HepG2 (cell line): ENCODE data around the gene B4GALT5. TPM values are rescaled to one million over a fixed set of nuclear protein-coding genes. Genes with fewer than 3 reads are reported as not detected.

ENCODE experiments used
- GLMP ChIP-seq: sonication (generic); formaldehyde crosslinking; IDR thresholded peaks from 2 replicates; pipeline ENCODE4 v1.9.0; 2021; ENCODE audit warnings: missing genetic modification reagents, mild to moderate bottlenecking, borderline replicate concordance
- HOXA3 ChIP-seq: sonication (generic); formaldehyde crosslinking; IDR thresholded peaks from 2 replicates; pipeline ENCODE4 v1.5.0; 2020; ENCODE audit warnings: missing genetic modification reagents
- KLF16 ChIP-seq, 2 experiments: sonication (generic) in 1 of 2; formaldehyde crosslinking in 1 of 2; IDR thresholded peaks; 2 replicates each; pipeline versions ENCODE4 v1.6.1 to v1.8.0; 2016 to 2023; ENCODE audit warnings: missing genetic modification reagents in 2 of 2, missing compliant biosample characterization in 1 of 2
- MTF1 ChIP-seq: sonication (generic); formaldehyde crosslinking; IDR thresholded peaks from 2 replicates; pipeline ENCODE4 v1.5.0; 2020; ENCODE audit warnings: missing genetic modification reagents
- MXD4 ChIP-seq: IDR thresholded peaks from 2 replicates; pipeline ENCODE4 v1.6.1; 2016; ENCODE audit warnings: mild to moderate bottlenecking, missing biosample characterization, missing genetic modification reagents
- SOX13 ChIP-seq, 3 experiments: fragments of 450-650 bp in 1 of 3; sonication (generic) in 1 of 3; formaldehyde crosslinking in 1 of 3; IDR thresholded peaks in 2 of 3; conservative IDR thresholded peaks in 1 of 3; 2 replicates each; pipeline versions ENCODE4 v1.5.0 to v1.6.1; 2016 to 2020; ENCODE audit warnings: antibody characterized with exemption in 1 of 3, mild to moderate bottlenecking in 1 of 3, missing compliant biosample characterization in 1 of 3, missing genetic modification reagents in 1 of 3, moderate library complexity in 1 of 3
- TOE1 ChIP-seq: sonication (generic); formaldehyde crosslinking; IDR thresholded peaks from 2 replicates; pipeline ENCODE4 v1.4.0; 2020; ENCODE audit warnings: mild to moderate bottlenecking, missing genetic modification reagents
- ZBTB3 ChIP-seq: sonication (generic); formaldehyde crosslinking; IDR thresholded peaks from 2 replicates; pipeline ENCODE4 v1.4.0; 2020; ENCODE audit warnings: low read depth, mild to moderate bottlenecking, moderate library complexity, missing genetic modification reagents, borderline replicate concordance
- ZNF468 ChIP-seq: sonication (generic); formaldehyde crosslinking; IDR thresholded peaks from 2 replicates; pipeline ENCODE4 v1.8.0; 2022; ENCODE audit warnings: mild to moderate bottlenecking, moderate library complexity, missing genetic modification reagents
- ZNF501 ChIP-seq: sonication (generic); formaldehyde crosslinking; IDR thresholded peaks from 2 replicates; pipeline ENCODE4 v1.5.1; 2020; ENCODE audit warnings: mild to moderate bottlenecking, moderate library complexity, missing genetic modification reagents
- ZNF550 ChIP-seq: sonication (generic); formaldehyde crosslinking; IDR thresholded peaks from 2 replicates; pipeline ENCODE4 v1.4.0; 2020; ENCODE audit warnings: mild to moderate bottlenecking, missing genetic modification reagents, borderline replicate concordance
- ZSCAN9 ChIP-seq: IDR thresholded peaks from 2 replicates; pipeline ENCODE4 v1.6.1; 2016; ENCODE audit warnings: borderline replicate concordance
- polyA plus RNA-seq, 8 experiments: library from polyadenylated mRNA; depleted of rRNA in 3 of 8; stranded (reverse) in 7 of 8; unstranded in 1 of 8; fragments of >200 nt; fragmentation: Illumina TruSeq in 4 of 8; extraction: Trizol in 4 of 8; gene quantifications; 2 replicates each; pipeline versions ENCODE4 v1.2.1 to v1.2.3, GENCODE V29; 2011 to 2016; ENCODE audit warnings: low read depth in 4 of 8, missing spikeins in 1 of 8, mixed read lengths in 1 of 8; ENCODE audit not compliant: insufficient read depth in 1 of 8
- total RNA-seq, 5 experiments: library from RNA; depleted of rRNA; stranded (reverse); fragments of >200 nt; fragmentation: Illumina TruSeq; extraction: Trizol; gene quantifications; 2 replicates each; pipeline ENCODE4 v1.2.3, GENCODE V29; 2016; ENCODE audit warnings: low read depth in 1 of 5
- TF ChIP-seq, protein P1 (sequence below): sonication (generic); formaldehyde crosslinking; IDR thresholded peaks from 2 replicates; pipeline ENCODE4 v1.4.0; 2020; ENCODE audit warnings: missing genetic modification reagents
- TF ChIP-seq, protein P2 (sequence below): IDR thresholded peaks from 2 replicates; pipeline ENCODE4 v1.6.1; 2018; ENCODE audit warnings: missing genetic modification reagents, mild to moderate bottlenecking, missing compliant biosample characterization
- TF ChIP-seq, protein P3 (sequence below): sonication (generic); formaldehyde crosslinking; IDR thresholded peaks from 2 replicates; pipeline ENCODE4 v1.4.0; 2020; ENCODE audit warnings: missing genetic modification reagents
- TF ChIP-seq, protein P4 (sequence below): IDR thresholded peaks from 2 replicates; pipeline ENCODE4 v1.6.1; 2016; ENCODE audit warnings: control low read depth
- TF ChIP-seq, protein P5 (sequence below): sonication (generic); formaldehyde crosslinking; IDR thresholded peaks from 2 replicates; pipeline ENCODE4 v1.4.0; 2020; ENCODE audit warnings: missing genetic modification reagents, borderline replicate concordance

Gene B4GALT5
- total and polyA plus RNA-seq, 2 of the 13 experiments (the other 11 are each of a cell fraction or from before 2014, with no cell fraction given) = 27.3 to 30.9 TPM

- TF ChIP-seq GLMP (no peak), HOXA3 (CRISPR knock-in tag) (no peak), KLF16 (CRISPR knock-in tag; IDR thresholded peaks at IDR 0.05) (0 out of 4 replicates have a peak, but pooled peaks of 1 of the 2 experiments have one; percentile 26), TOE1 (CRISPR knock-in tag) (no peak), ZNF468 (CRISPR knock-in tag) (0 out of 2 replicates have a peak, but pooled peaks have one; percentile 13), MXD4 (CRISPR knock-in tag) (no peak), ZNF501 (CRISPR knock-in tag) (peak; percentile 49; the same call in 1 of the 2 replicates), ZSCAN9 (CRISPR knock-in tag) (no peak), ZBTB3 (CRISPR knock-in tag) (no peak), ZNF550 (CRISPR knock-in tag) (0 out of 2 replicates have a peak, but pooled peaks have one; percentile 44), SOX13 (IDR thresholded peaks at IDR 0.05) (no peak), SOX13 (CRISPR knock-in tag; conservative IDR thresholded peaks at IDR 0.05 in 1 of 2, IDR thresholded peaks at IDR 0.05 in 1 of 2) (peak in 1 of 2 experiments; percentile 24; a peak in 1 of 4 replicates), MTF1 (no peak)
- TF ChIP-seq, protein P1, sequence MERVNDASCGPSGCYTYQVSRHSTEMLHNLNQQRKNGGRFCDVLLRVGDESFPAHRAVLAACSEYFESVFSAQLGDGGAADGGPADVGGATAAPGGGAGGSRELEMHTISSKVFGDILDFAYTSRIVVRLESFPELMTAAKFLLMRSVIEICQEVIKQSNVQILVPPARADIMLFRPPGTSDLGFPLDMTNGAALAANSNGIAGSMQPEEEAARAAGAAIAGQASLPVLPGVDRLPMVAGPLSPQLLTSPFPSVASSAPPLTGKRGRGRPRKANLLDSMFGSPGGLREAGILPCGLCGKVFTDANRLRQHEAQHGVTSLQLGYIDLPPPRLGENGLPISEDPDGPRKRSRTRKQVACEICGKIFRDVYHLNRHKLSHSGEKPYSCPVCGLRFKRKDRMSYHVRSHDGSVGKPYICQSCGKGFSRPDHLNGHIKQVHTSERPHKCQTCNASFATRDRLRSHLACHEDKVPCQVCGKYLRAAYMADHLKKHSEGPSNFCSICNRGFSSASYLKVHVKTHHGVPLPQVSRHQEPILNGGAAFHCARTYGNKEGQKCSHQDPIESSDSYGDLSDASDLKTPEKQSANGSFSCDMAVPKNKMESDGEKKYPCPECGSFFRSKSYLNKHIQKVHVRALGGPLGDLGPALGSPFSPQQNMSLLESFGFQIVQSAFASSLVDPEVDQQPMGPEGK (CRISPR knock-in tag) = no peak
- TF ChIP-seq, protein P2, sequence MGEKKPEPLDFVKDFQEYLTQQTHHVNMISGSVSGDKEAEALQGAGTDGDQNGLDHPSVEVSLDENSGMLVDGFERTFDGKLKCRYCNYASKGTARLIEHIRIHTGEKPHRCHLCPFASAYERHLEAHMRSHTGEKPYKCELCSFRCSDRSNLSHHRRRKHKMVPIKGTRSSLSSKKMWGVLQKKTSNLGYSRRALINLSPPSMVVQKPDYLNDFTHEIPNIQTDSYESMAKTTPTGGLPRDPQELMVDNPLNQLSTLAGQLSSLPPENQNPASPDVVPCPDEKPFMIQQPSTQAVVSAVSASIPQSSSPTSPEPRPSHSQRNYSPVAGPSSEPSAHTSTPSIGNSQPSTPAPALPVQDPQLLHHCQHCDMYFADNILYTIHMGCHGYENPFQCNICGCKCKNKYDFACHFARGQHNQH (CRISPR knock-in tag) = peak; percentile 96; the same call in 1 of the 2 replicates
- TF ChIP-seq, protein P3, sequence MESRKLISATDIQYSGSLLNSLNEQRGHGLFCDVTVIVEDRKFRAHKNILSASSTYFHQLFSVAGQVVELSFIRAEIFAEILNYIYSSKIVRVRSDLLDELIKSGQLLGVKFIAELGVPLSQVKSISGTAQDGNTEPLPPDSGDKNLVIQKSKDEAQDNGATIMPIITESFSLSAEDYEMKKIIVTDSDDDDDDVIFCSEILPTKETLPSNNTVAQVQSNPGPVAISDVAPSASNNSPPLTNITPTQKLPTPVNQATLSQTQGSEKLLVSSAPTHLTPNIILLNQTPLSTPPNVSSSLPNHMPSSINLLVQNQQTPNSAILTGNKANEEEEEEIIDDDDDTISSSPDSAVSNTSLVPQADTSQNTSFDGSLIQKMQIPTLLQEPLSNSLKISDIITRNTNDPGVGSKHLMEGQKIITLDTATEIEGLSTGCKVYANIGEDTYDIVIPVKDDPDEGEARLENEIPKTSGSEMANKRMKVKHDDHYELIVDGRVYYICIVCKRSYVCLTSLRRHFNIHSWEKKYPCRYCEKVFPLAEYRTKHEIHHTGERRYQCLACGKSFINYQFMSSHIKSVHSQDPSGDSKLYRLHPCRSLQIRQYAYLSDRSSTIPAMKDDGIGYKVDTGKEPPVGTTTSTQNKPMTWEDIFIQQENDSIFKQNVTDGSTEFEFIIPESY (CRISPR knock-in tag) = 0 out of 2 replicates have a peak, but pooled peaks have one; percentile 21
- TF ChIP-seq, protein P4, sequence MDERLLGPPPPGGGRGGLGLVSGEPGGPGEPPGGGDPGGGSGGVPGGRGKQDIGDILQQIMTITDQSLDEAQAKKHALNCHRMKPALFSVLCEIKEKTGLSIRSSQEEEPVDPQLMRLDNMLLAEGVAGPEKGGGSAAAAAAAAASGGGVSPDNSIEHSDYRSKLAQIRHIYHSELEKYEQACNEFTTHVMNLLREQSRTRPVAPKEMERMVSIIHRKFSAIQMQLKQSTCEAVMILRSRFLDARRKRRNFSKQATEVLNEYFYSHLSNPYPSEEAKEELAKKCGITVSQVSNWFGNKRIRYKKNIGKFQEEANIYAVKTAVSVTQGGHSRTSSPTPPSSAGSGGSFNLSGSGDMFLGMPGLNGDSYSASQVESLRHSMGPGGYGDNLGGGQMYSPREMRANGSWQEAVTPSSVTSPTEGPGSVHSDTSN (CRISPR knock-in tag) = no peak
- TF ChIP-seq, protein P5, sequence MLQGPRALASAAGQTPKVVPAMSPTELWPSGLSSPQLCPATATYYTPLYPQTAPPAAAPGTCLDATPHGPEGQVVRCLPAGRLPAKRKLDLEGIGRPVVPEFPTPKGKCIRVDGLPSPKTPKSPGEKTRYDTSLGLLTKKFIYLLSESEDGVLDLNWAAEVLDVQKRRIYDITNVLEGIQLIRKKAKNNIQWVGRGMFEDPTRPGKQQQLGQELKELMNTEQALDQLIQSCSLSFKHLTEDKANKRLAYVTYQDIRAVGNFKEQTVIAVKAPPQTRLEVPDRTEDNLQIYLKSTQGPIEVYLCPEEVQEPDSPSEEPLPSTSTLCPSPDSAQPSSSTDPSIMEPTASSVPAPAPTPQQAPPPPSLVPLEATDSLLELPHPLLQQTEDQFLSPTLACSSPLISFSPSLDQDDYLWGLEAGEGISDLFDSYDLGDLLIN (CRISPR knock-in tag) = no peak
These were observed 34.2 kb upstream of the B4GALT5 start (continued) for GRCh38 chr20:49747707-49748524.
